Parathyroid adenoma (tissue), 2 donors: Measurements from ENCODE around the gene TRIM17.

Experiments
- H2AFZ ChIP-seq: fragments of 300-600 bp; sonication (generic); one replicate; pipeline ENCODE4 v1.7.0; 2017; ENCODE audit warnings: antibody characterized with exemption, mild to moderate bottlenecking
- H3K27ac ChIP-seq: fragments of 300-600 bp; sonication (generic); one replicate; pipeline ENCODE4 v1.7.0; 2017
- H3K27me3 ChIP-seq: fragments of 300-600 bp; sonication (generic); one replicate; pipeline ENCODE4 v1.7.0; 2017; ENCODE audit warnings: low read length; ENCODE audit not compliant: control insufficient read depth, insufficient read depth
- H3K36me3 ChIP-seq: fragments of 300-600 bp; sonication (generic); one replicate; pipeline ENCODE4 v1.7.0; 2017; ENCODE audit warnings: low read length; ENCODE audit not compliant: control insufficient read depth, insufficient read depth
- H3K4me1 ChIP-seq: fragments of 300-600 bp; sonication (generic); one replicate; pipeline ENCODE4 v1.7.0; 2017; ENCODE audit warnings: control low read depth
- H3K4me2 ChIP-seq: fragments of 300-600 bp; sonication (generic); one replicate; pipeline ENCODE4 v1.7.0; 2017; ENCODE audit warnings: low read length
- H3K4me3 ChIP-seq: fragments of 300-600 bp; sonication (generic); one replicate; pipeline ENCODE4 v1.7.0; 2017; ENCODE audit warnings: low read depth, low read length
- H3K79me2 ChIP-seq: fragments of 300-600 bp; sonication (generic); one replicate; pipeline ENCODE4 v1.7.0; 2017; ENCODE audit warnings: control low read depth
- H3K9ac ChIP-seq: fragments of 300-600 bp; sonication (generic); one replicate; pipeline ENCODE4 v1.7.0; 2017; ENCODE audit warnings: mild to moderate bottlenecking
- H3K9me3 ChIP-seq: fragments of 300-600 bp; sonication (generic); one replicate; pipeline ENCODE4 v1.7.0; 2017; ENCODE audit warnings: low read length; ENCODE audit not compliant: control insufficient read depth
- CTCF ChIP-seq: fragments of 300-600 bp; sonication (generic); IDR thresholded peaks from one replicate; pipeline ENCODE4 v1.7.0; 2017; ENCODE audit warnings: antibody characterized with exemption, mild to moderate bottlenecking
- donor health status: primary hyperparathyroidism.

The TRIM17 gene

GRCh38 chr1:228376651-228377631, 39.7 kb downstream of the TRIM17 start:
- Histone ChIP-seq H3K9ac (no peak overlapping the region), H3K27ac (no peak overlapping the region), H3K79me2 (no peaks in the 10 kb centered on the region), H3K27me3 (no peaks in the 10 kb centered on the region), H3K9me3 (no peaks in the 10 kb centered on the region), H3K36me3 (no peaks in the 10 kb centered on the region), H3K4me2 (peak overlapping the region; percentile 81), H3K4me3 (no peak overlapping the region), H3K4me1 (peaks cover 4% of the 10 kb centered on the region), H2AFZ (no peak overlapping the region)
- no peak for TF ChIP-seq CTCF

GRCh38 chr1:228376262-228376628, 40.4 kb downstream of the TRIM17 start:
- H3K9me3 ChIP-seq = no peaks in the 10 kb centered on the region
- H3K9ac ChIP-seq = no peak overlapping the region
- no peak overlapping the region for H3K4me3 ChIP-seq
- no peak overlapping the region for H3K4me2 ChIP-seq
- no peak overlapping the region for H3K27ac ChIP-seq
- H3K36me3 ChIP-seq = no peaks in the 10 kb centered on the region
- peaks cover 4% of the 10 kb centered on the region for H3K4me1 ChIP-seq
- H3K79me2 ChIP-seq = no peaks in the 10 kb centered on the region
- no peak overlapping the region for H2AFZ ChIP-seq
- no peaks in the 10 kb centered on the region for H3K27me3 ChIP-seq
- no peak for TF ChIP-seq CTCF

GRCh38 chr1:228375578-228376261, 40.9 kb downstream of the TRIM17 start:
- H3K27ac ChIP-seq = no peak overlapping the region
- no peaks in the 10 kb centered on the region for H3K27me3 ChIP-seq
- H3K9me3 ChIP-seq = no peaks in the 10 kb centered on the region
- no peak overlapping the region for H3K4me3 ChIP-seq
- H3K36me3 ChIP-seq = no peaks in the 10 kb centered on the region
- H2AFZ ChIP-seq = no peak overlapping the region
- peaks cover 4% of the 10 kb centered on the region for H3K4me1 ChIP-seq
- no peak for TF ChIP-seq CTCF
- H3K79me2 ChIP-seq = no peaks in the 10 kb centered on the region
- no peak overlapping the region for H3K4me2 ChIP-seq
- H3K9ac ChIP-seq = no peak overlapping the region

- Histone ChIP-seq H2AFZ (no peak overlapping the region), H3K4me2 (no peak overlapping the region), H3K9ac (no peak overlapping the region), H3K27me3 (no peaks in the 10 kb centered on the region), H3K27ac (no peak overlapping the region), H3K9me3 (no peaks in the 10 kb centered on the region), H3K4me3 (no peak overlapping the region), H3K36me3 (no peaks in the 10 kb centered on the region), H3K4me1 (peaks cover 4% of the 10 kb centered on the region), H3K79me2 (no peaks in the 10 kb centered on the region)
- TF ChIP-seq CTCF = no peak
Observed at GRCh38 chr1:228374711-228375577, 41.7 kb downstream of the TRIM17 start.
